SK-N-SH (cell line): ENCODE measurements around the gene PDE4D. TPM values are rescaled to one million over a fixed set of nuclear protein-coding genes. Genes with fewer than 3 reads are reported as not detected.

Experiments
- CTCF ChIA-PET: fragments of 300-600, 350-600 bp; formaldehyde crosslinking; extraction: SDS; loops from one replicate; lab custom pipeline; 2021; lab: Yijun Ruan, JAX
- POLR2A ChIA-PET: fragments of 350-600 bp; sonication (Branson Sonifier 250); formaldehyde crosslinking; extraction: SDS; loops from one replicate; lab custom pipeline; 2020; ENCODE audit warnings: antibody characterized with exemption, inconsistent platforms; lab: Yijun Ruan, JAX
- DNase-seq: peaks from one replicate; pipeline ENCODE4 v3.0.0; 2012
- H2AFZ ChIP-seq: fragments of 200-600 bp; sonication (generic); 2 replicates; pipeline ENCODE4 v1.8.1; 2016; ENCODE audit warnings: antibody characterized with exemption, mild to moderate bottlenecking, low read depth
- H3F3A ChIP-seq: fragments of 200-600 bp; sonication (generic); replicated peaks from 2 replicates; pipeline ENCODE3; 2016; ENCODE audit warnings: antibody characterized with exemption, mild to moderate bottlenecking; ENCODE audit not compliant: insufficient read depth
- H3K27ac ChIP-seq, 2 experiments: fragments of 200-500 bp in 1 of 2; fragments of 200-600 bp in 1 of 2; sonication (Bioruptor generic) in 1 of 2; sonication (generic), shearing (Covaris generic) in 1 of 2; 2 replicates each; pipeline versions ENCODE4 v1.5.1 to v1.6.1; 2014 to 2016; ENCODE audit warnings: low read depth in 2 of 2, inconsistent platforms in 1 of 2, low read length in 1 of 2, mild to moderate bottlenecking in 1 of 2, mixed read lengths in 1 of 2
- H3K27me3 ChIP-seq: fragments of 200-600 bp; sonication (generic), shearing (Covaris generic); 2 replicates; pipeline ENCODE4 v1.6.1; 2016; ENCODE audit warnings: mixed run types; ENCODE audit not compliant: insufficient read depth
- H3K36me3 ChIP-seq, 2 experiments: fragments of 200-500 bp in 1 of 2; fragments of 200-600 bp in 1 of 2; sonication (Bioruptor generic) in 1 of 2; sonication (generic) in 1 of 2; replicated peaks in 1 of 2; 2 replicates each; pipeline versions ENCODE3 to v1.5.1; 2014 to 2016; ENCODE audit warnings: low read length in 1 of 2, mild to moderate bottlenecking in 1 of 2; ENCODE audit not compliant: insufficient read depth in 2 of 2, control insufficient read depth in 1 of 2
- H3K4me1 ChIP-seq, 2 experiments: fragments of 200-500 bp in 1 of 2; fragments of 200-600 bp in 1 of 2; sonication (Bioruptor generic) in 1 of 2; sonication (generic), shearing (Covaris generic) in 1 of 2; 2 replicates each; pipeline versions ENCODE4 v1.5.1 to v1.6.1; 2014 to 2016; ENCODE audit warnings: low read depth in 1 of 2, low read length in 1 of 2, mixed run types in 1 of 2; ENCODE audit not compliant: insufficient read depth in 2 of 2, control insufficient read depth in 1 of 2
- H3K4me2 ChIP-seq: fragments of 200-600 bp; sonication (generic), shearing (Covaris generic); 2 replicates; pipeline ENCODE4 v1.6.1; 2017; ENCODE audit warnings: mixed run types
- H3K4me3 ChIP-seq, 2 experiments: fragments of 200-500 bp in 1 of 2; fragments of 200-600 bp in 1 of 2; sonication (Bioruptor generic) in 1 of 2; sonication (generic), shearing (Covaris generic) in 1 of 2; 2 replicates each; pipeline versions ENCODE4 v1.5.1 to v1.8.1; 2014 to 2016; ENCODE audit warnings: low read depth in 2 of 2, inconsistent platforms in 1 of 2, low read length in 1 of 2, mild to moderate bottlenecking in 1 of 2, mixed read lengths in 1 of 2, moderate library complexity in 1 of 2
- H3K79me2 ChIP-seq: fragments of 200-600 bp; sonication (generic); 2 replicates; pipeline ENCODE4 v1.8.1; 2017; ENCODE audit warnings: mild to moderate bottlenecking; ENCODE audit not compliant: insufficient read depth
- H3K9ac ChIP-seq: fragments of 200-600 bp; sonication (generic); 2 replicates; pipeline ENCODE4 v1.6.1; 2017; ENCODE audit warnings: mixed run types
- H3K9me2 ChIP-seq: fragments of 200-600 bp; sonication (generic); 2 replicates; pipeline ENCODE4 v1.6.1; 2017; ENCODE audit warnings: mixed run types
- H3K9me3 ChIP-seq: fragments of 200-600 bp; sonication (generic); 2 replicates; pipeline ENCODE4 v1.6.1; 2017; ENCODE audit warnings: mixed run types, mild to moderate bottlenecking, moderate library complexity
- H4K20me1 ChIP-seq: fragments of 200-600 bp; sonication (generic); 2 replicates; pipeline ENCODE4 v1.6.1; 2017; ENCODE audit warnings: mild to moderate bottlenecking, mixed run types; ENCODE audit not compliant: insufficient read depth
- CHD2 ChIP-seq: fragments of 150-350 bp; IDR thresholded peaks from 2 replicates; pipeline ENCODE4 v1.6.1; 2018; ENCODE audit warnings: low read length; ENCODE audit not compliant: partially characterized antibody
- ELF1 ChIP-seq: IDR thresholded peaks from 2 replicates; pipeline ENCODE4 v1.4.0; 2012
- EP300 ChIP-seq, 2 experiments: IDR thresholded peaks; 2 replicates each; pipeline versions ENCODE4 v1.4.0 to v1.6.1; 2012; ENCODE audit warnings: borderline replicate concordance in 1 of 2, low read depth in 1 of 2, low read length in 1 of 2
- FOXJ3 ChIP-seq: sonication (generic); formaldehyde crosslinking; IDR thresholded peaks from 2 replicates; pipeline ENCODE4 v1.5.1; 2020; ENCODE audit warnings: mild to moderate bottlenecking, missing genetic modification reagents
- GABPA ChIP-seq: IDR thresholded peaks from 2 replicates; pipeline ENCODE4 v1.4.0; 2012; ENCODE audit warnings: low read depth, mild to moderate bottlenecking
- GATA2 ChIP-seq: sonication (generic); formaldehyde crosslinking; IDR thresholded peaks from 2 replicates; pipeline ENCODE4 v1.5.0; 2020; ENCODE audit warnings: mild to moderate bottlenecking, missing genetic modification reagents
- MXI1 ChIP-seq: IDR thresholded peaks from 2 replicates; pipeline ENCODE4 v1.6.1; 2012; ENCODE audit warnings: mild to moderate bottlenecking, low read depth, low read length, improper control_type of control experiment
- NFIC ChIP-seq: IDR thresholded peaks from 2 replicates; pipeline ENCODE4 v1.4.0; 2012; ENCODE audit warnings: borderline replicate concordance
- NRF1 ChIP-seq: IDR thresholded peaks from 2 replicates; pipeline ENCODE4 v1.6.1; 2012; ENCODE audit warnings: low read depth, mild to moderate bottlenecking, low read length
- POLR2AphosphoS5 ChIP-seq: IDR thresholded peaks from 2 replicates; pipeline ENCODE4 v1.6.1; 2012; ENCODE audit warnings: low read depth, low read length
- RAD21 ChIP-seq: IDR thresholded peaks from 2 replicates; pipeline ENCODE4 v1.6.1; 2012; ENCODE audit warnings: mild to moderate bottlenecking, low read length
- RCOR1 ChIP-seq: fragments of 150-350 bp; IDR thresholded peaks from 2 replicates; pipeline ENCODE4 v1.6.1; 2017; ENCODE audit warnings: antibody characterized with exemption, low read length
- RFX5 ChIP-seq: IDR thresholded peaks from 2 replicates; pipeline ENCODE4 v1.6.1; 2012; ENCODE audit warnings: mild to moderate bottlenecking, improper control_type of control experiment, low read length
- SIN3A ChIP-seq: IDR thresholded peaks from 2 replicates; pipeline ENCODE4 v1.6.1; 2012; ENCODE audit warnings: low read depth, mild to moderate bottlenecking, low read length, moderate library complexity, borderline replicate concordance
- SMC3 ChIP-seq: IDR thresholded peaks from 2 replicates; pipeline ENCODE4 v1.6.1; 2012; ENCODE audit warnings: low read depth, low read length, improper control_type of control experiment
- TCF12 ChIP-seq: IDR thresholded peaks from 2 replicates; pipeline ENCODE4 v1.4.0; 2012
- TEAD4 ChIP-seq: IDR thresholded peaks from 2 replicates; pipeline ENCODE4 v1.4.0; 2012; ENCODE audit warnings: mild to moderate bottlenecking, borderline replicate concordance; ENCODE audit not compliant: insufficient read depth
- YY1 ChIP-seq: IDR thresholded peaks from 2 replicates; pipeline ENCODE4 v1.4.0; 2012; ENCODE audit warnings: low read depth, mild to moderate bottlenecking
- WGBS: methylation state at CpG from one replicate; pipeline ENCODE4 v1.1.6; 2017; ENCODE audit warnings: low lambda C conversion rate; 5-methylcytosine and 5-hydroxymethylcytosine counted together
- polyA plus RNA-seq, 3 experiments: library from polyadenylated mRNA; depleted of rRNA; stranded (reverse); fragments of >200 nt; gene quantifications; 2 replicates each; pipeline ENCODE4 v1.2.3, GENCODE V29; 2012
- TF ChIP-seq, protein P1 (sequence below): IDR thresholded peaks from 2 replicates; pipeline ENCODE4; 2012
- TF ChIP-seq, protein P2 (sequence below): fragments of 150-350 bp; IDR thresholded peaks from 2 replicates; pipeline ENCODE4 v1.6.1; 2016; ENCODE audit warnings: mild to moderate bottlenecking, low read depth, low read length
- TF ChIP-seq, protein P3 (sequence below): fragments of 200-600 bp; sonication (generic); IDR thresholded peaks from 2 replicates; pipeline ENCODE4 v1.6.1; 2017; ENCODE audit warnings: antibody characterized with exemption, mild to moderate bottlenecking, moderate library complexity
- TF ChIP-seq, protein P4 (sequence below): IDR thresholded peaks from 2 replicates; pipeline ENCODE4 v1.4.0; 2012; ENCODE audit warnings: low read depth, borderline replicate concordance
- TF ChIP-seq, protein P5 (sequence below): IDR thresholded peaks from 2 replicates; pipeline ENCODE4 v1.6.1; 2012; ENCODE audit warnings: mild to moderate bottlenecking, low read depth, low read length, moderate library complexity

PDE4D gene
- polyA plus RNA-seq, 1 of the 3 experiments (the other 2 are of a cell fraction), result 2.4 TPM

DNA sequence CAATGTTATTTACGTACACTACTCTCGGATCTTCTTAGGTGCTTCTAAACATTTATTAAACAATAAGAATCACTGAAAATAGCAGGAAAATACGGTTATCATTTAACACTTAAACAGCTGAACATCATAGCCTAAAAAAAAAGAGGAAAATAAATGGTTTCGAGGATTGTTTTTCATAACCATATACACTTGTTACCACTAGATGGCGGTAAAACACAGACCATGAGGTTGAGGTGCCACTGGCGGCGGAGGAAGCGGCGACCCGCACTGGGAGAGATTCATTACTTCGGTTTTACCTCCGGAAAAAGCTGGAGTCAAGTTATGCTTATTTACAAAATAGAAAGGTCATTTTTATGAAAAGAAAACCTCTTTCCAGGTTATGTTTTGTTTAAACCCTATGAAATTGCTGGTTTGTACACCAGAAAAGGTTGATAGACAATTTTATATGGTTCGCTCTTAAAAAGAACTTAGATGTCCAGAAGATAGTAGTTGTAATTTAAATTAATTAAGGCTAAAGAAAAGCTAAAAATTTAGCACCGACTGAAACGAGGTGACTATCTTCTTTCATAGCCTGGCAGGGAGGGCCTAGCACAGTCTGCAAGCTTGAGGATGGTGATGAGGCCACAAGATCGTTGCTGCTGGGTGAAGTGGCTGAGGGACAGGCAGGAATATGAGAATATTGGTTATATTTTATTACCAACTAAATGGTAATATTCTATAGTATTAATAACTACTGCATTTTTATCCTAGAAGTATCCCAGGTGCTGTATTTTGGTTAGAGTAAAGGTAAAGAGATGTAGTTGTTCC is 704.9 kb downstream of the PDE4D start:
- peak overlapping the region in 1 of 2 experiments; percentile 50; a peak in 1 of 4 replicates for H3K27ac ChIP-seq
- H3K9me2 ChIP-seq, result no peaks in the 10 kb centered on the region
- no peaks in the 10 kb centered on the region for H3K27me3 ChIP-seq
- CTCF ChIA-PET, result interaction anchor here (0.5 to 10.0 kb wide), 81 partner anchors 8 to 1349 kb away, joined by 3 to 137 read pairs (median 4); no protein-coding TSS in a partner anchor
- peak; percentile 52 for DNase-seq
- no peaks in the 10 kb centered on the region for H4K20me1 ChIP-seq
- no peaks in the 10 kb centered on the region for H3K9me3 ChIP-seq
- H3K4me1 ChIP-seq, result peaks cover 0 to 4% of the 10 kb centered on the region in 2 experiments; a peak in 2 of 4 replicates
- peak overlapping the region; percentile 5; the same call in 1 of the 2 replicates for H3K9ac ChIP-seq
- WGBS, result 13% methylated on average over 16 of the region's 16 CpGs
- H3K4me2 ChIP-seq, result peak overlapping the region; percentile 68
- peaks cover 2% of the 10 kb centered on the region for H3F3A ChIP-seq
- H3K79me2 ChIP-seq, result no peaks in the 10 kb centered on the region
- H2AFZ ChIP-seq, result peak overlapping the region; percentile 61
- H3K36me3 ChIP-seq, result no peaks in the 10 kb centered on the region
- peak overlapping the region in 1 of 2 experiments; percentile 29; a peak in 3 of 4 replicates for H3K4me3 ChIP-seq
- POLR2A ChIA-PET, result interaction anchor here (0.6 to 1.7 kb wide), 3 partner anchors 179 to 192 kb away, joined by 3 to 7 read pairs (median 5); no protein-coding TSS in a partner anchor
- TF ChIP-seq, protein P1, sequence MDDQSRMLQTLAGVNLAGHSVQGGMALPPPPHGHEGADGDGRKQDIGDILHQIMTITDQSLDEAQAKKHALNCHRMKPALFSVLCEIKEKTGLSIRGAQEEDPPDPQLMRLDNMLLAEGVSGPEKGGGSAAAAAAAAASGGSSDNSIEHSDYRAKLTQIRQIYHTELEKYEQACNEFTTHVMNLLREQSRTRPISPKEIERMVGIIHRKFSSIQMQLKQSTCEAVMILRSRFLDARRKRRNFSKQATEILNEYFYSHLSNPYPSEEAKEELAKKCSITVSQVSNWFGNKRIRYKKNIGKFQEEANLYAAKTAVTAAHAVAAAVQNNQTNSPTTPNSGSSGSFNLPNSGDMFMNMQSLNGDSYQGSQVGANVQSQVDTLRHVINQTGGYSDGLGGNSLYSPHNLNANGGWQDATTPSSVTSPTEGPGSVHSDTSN, result no peak
- TF ChIP-seq GATA2 (no peak), SMC3 (peak; percentile 88), FOXJ3 (CRISPR knock-in tag) (no peak), GABPA (no peak), EP300 (IDR thresholded peaks at IDR 0.05; ENCODE audit: borderline replicate concordance in 1 of 2, low read depth in 1 of 2, low read length in 1 of 2) (no peak), CHD2 (no peak), TCF12 (no peak), NRF1 (0 out of 2 replicates have a peak, but pooled peaks have one; percentile 8), YY1 (no peak), NFIC (no peak), SIN3A (no peak), MXI1 (no peak), TEAD4 (no peak), RFX5 (no peak), ELF1 (no peak), RCOR1 (0 out of 2 replicates have a peak, but pooled peaks have one; percentile 23), RAD21 (peak; percentile 97), POLR2AphosphoS5 (no peak)
- TF ChIP-seq, protein P2, sequence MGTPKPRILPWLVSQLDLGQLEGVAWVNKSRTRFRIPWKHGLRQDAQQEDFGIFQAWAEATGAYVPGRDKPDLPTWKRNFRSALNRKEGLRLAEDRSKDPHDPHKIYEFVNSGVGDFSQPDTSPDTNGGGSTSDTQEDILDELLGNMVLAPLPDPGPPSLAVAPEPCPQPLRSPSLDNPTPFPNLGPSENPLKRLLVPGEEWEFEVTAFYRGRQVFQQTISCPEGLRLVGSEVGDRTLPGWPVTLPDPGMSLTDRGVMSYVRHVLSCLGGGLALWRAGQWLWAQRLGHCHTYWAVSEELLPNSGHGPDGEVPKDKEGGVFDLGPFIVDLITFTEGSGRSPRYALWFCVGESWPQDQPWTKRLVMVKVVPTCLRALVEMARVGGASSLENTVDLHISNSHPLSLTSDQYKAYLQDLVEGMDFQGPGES, result no peak
- TF ChIP-seq, protein P3, sequence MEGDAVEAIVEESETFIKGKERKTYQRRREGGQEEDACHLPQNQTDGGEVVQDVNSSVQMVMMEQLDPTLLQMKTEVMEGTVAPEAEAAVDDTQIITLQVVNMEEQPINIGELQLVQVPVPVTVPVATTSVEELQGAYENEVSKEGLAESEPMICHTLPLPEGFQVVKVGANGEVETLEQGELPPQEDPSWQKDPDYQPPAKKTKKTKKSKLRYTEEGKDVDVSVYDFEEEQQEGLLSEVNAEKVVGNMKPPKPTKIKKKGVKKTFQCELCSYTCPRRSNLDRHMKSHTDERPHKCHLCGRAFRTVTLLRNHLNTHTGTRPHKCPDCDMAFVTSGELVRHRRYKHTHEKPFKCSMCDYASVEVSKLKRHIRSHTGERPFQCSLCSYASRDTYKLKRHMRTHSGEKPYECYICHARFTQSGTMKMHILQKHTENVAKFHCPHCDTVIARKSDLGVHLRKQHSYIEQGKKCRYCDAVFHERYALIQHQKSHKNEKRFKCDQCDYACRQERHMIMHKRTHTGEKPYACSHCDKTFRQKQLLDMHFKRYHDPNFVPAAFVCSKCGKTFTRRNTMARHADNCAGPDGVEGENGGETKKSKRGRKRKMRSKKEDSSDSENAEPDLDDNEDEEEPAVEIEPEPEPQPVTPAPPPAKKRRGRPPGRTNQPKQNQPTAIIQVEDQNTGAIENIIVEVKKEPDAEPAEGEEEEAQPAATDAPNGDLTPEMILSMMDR, result peak; percentile 81
- TF ChIP-seq, protein P4, sequence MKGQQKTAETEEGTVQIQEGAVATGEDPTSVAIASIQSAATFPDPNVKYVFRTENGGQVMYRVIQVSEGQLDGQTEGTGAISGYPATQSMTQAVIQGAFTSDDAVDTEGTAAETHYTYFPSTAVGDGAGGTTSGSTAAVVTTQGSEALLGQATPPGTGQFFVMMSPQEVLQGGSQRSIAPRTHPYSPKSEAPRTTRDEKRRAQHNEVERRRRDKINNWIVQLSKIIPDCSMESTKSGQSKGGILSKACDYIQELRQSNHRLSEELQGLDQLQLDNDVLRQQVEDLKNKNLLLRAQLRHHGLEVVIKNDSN, result no peak
- TF ChIP-seq, protein P5, sequence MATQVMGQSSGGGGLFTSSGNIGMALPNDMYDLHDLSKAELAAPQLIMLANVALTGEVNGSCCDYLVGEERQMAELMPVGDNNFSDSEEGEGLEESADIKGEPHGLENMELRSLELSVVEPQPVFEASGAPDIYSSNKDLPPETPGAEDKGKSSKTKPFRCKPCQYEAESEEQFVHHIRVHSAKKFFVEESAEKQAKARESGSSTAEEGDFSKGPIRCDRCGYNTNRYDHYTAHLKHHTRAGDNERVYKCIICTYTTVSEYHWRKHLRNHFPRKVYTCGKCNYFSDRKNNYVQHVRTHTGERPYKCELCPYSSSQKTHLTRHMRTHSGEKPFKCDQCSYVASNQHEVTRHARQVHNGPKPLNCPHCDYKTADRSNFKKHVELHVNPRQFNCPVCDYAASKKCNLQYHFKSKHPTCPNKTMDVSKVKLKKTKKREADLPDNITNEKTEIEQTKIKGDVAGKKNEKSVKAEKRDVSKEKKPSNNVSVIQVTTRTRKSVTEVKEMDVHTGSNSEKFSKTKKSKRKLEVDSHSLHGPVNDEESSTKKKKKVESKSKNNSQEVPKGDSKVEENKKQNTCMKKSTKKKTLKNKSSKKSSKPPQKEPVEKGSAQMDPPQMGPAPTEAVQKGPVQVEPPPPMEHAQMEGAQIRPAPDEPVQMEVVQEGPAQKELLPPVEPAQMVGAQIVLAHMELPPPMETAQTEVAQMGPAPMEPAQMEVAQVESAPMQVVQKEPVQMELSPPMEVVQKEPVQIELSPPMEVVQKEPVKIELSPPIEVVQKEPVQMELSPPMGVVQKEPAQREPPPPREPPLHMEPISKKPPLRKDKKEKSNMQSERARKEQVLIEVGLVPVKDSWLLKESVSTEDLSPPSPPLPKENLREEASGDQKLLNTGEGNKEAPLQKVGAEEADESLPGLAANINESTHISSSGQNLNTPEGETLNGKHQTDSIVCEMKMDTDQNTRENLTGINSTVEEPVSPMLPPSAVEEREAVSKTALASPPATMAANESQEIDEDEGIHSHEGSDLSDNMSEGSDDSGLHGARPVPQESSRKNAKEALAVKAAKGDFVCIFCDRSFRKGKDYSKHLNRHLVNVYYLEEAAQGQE, result no peak
